ENCODE measurements around the gene VPS16.
"Not testable (repeated sequence)": the region's sequence is repeated elsewhere in the genome, so short reads cannot be mapped to it uniquely, and the experiment has no call there.

VPS16 gene

DNA sequence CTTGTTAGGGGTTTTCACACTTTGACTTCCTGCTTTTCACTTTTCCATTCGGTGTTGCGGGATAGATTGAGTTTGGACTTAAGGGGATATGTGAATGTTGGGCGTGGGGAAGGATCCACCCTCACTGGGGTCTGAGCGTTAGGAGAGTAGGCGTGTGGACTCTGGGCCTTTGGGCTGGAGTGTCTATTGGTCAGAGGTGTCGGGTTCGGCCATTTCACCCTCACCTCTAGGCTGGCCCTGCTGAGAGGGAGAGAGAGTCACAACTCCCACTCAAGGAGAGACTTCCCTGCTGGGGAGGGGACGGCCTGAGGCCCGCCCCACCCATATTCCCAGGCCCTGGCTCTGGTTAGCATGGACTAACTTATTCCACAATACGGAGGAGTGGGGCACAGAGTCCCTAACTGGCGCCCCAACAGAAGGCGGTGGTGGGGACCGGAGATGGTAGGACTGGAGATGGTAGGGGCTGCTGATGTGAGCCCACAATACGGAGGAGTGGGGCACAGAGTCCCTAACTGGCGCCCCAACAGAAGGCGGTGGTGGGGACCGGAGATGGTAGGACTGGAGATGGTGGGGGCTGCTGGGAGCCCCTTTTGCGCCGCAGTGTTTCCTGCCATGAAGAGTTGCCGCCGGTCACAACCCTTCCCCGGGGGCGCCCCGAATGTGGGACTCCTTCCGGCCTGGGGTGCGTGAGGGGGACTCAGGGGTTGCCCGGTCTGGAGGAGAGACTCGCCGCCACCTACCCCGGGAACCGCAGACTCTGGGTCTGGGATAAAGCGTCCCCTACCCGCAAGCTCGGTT is 31.3 kb downstream of the VPS16 start:
- DNase-seq (ENCODE audit: low read depth in 3 of 3), result no peak

GRCh38 chr20:2872459-2873009 is 32.0 kb downstream of the VPS16 start:
- peak; percentile 65 to 67 (median 65) for DNase-seq (ENCODE audit: low read depth in 3 of 3)

GRCh38 chr20:2873010-2873746 is 32.6 kb downstream of the VPS16 start, which contains the start of gene PTPRA:
TSS of gene PTPRA (plus strand) at chr20:2873481. CDS start at chr20:2964278, 90,797 bp downstream.
- peak; percentile 79 to 87 (median 82) for DNase-seq (ENCODE audit: low read depth in 3 of 3)

DNA sequence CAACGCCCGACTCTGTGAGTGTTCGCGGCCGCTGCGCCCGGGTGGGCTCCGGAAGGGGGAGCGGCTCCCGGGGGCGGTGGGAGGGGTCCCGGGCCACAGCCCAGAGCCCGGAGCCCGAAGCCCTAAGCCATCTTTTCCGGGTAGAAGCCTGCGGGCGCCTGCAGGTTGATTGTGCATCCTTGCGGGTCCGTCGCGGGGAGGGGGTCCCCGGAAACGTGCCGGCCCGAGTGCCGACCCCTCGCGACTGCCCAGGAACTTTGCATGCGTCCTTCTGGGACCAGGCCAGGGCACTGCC is 33.1 kb downstream of the VPS16 start:
- DNase-seq (ENCODE audit: low read depth in 3 of 3), result peak in 2 of 3 experiments; percentile 22 to 50

GRCh38 chr20:2874456-2874855 is 33.9 kb downstream of the VPS16 start:
- no peak for DNase-seq (ENCODE audit: low read depth in 3 of 3)

DNA sequence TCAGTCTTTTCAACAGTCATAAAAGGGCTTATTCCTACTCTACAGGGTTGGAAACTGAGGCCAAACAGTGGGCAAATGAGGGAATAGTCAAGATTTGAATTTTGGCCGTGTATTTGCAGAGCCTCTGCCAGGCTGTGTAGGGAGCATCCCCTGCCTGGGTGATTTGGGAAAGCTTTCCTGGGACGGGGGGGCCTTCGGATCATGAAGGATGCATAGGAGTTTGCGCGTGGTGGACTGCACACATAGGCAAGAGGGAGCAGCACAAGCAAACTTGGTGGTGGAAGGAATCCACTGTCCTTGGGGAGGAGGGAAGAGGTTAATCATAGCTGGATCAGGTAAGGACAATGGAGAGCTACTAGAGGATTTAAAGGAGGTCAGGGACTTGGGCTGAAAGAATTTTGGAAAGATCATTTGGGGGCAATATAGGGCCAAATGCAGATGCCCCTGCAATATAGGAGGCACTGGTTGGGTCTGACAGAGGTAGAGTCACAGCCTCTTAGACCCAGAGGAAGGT is 35.2 kb downstream of the VPS16 start:
- DNase-seq (ENCODE audit: low read depth in 3 of 3), result no peak

DNA sequence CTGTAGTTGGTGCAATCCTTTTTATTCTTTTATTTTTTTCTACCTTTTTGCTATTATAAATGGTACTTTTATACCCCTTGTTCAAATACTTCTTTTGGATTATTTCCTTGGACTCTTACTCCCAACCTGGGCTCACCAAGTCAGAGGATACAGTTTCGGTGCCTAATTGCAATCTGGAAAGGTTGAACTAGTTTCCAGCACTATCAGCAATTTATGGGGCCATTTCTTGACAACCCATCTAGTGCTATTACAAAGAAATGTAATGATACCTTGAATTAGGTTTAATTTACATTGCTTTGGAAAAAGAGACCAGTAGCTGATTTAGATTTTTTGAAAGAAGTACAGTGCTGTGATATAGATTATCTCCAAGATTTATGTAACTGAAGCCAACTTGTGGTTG is 38.0 kb downstream of the VPS16 start:
- no peak for DNase-seq (ENCODE audit: low read depth in 3 of 3)

GRCh38 chr20:2879146-2879545 is 38.6 kb downstream of the VPS16 start:
- DNase-seq (ENCODE audit: low read depth in 3 of 3), result no peak

GRCh38 chr20:2880650-2881049 is 40.1 kb downstream of the VPS16 start:
- DNase-seq (ENCODE audit: low read depth in 3 of 3), result no peak

GRCh38 chr20:2883726-2884637 is 43.4 kb downstream of the VPS16 start:
- no peak for DNase-seq (ENCODE audit: low read depth in 3 of 3)

GRCh38 chr20:2887715-2888114 is 47.2 kb downstream of the VPS16 start:
- DNase-seq (ENCODE audit: low read depth in 3 of 3), result no peak

GRCh38 chr20:2888224-2888955 is 47.8 kb downstream of the VPS16 start:
- no peak for DNase-seq (ENCODE audit: low read depth in 3 of 3)

DNA sequence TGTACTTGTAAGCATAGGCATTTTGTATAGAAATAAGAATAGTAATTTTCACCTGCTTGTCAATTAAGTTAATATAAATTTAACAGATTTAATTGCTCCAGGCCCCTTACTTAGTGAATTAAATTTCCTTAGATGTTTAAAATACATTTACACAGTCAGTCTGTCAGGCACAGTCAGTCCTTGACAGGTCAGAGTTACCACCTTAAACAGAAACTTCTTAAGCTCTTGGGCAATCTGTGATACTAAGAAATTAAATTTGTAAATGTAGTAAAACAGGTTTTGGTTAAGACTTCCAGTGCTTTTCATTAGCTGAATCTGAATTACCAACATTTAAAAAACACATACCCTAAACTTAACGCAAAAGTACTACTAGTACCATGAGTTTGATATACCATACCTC is 48.7 kb downstream of the VPS16 start:
- no peak for DNase-seq (ENCODE audit: low read depth in 3 of 3)

- no peak for DNase-seq (ENCODE audit: low read depth in 3 of 3)
Measured at GRCh38 chr20:2889797-2890196, 49.3 kb downstream of the VPS16 start.

DNA sequence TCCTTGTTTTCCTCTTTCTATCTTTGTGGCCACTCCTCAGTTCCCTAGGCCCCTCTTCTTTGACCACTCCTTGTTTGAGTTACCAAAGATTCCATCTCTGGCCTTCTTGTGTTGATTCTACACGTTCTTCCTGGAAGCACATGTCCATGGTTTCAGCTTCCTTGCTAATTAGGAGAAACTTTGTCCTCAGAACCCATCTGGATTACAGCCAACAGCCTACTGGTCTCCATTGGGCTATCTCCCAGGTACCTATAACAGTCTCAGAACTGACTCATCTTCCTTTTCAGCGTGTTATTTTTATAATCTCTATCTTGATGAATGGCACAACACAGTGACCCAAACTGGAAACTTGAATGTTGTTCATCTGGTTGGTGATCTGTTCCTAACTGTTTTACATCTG is 50.2 kb downstream of the VPS16 start:
- no peak for DNase-seq (ENCODE audit: low read depth in 3 of 3)

GRCh38 chr20:2891343-2891742 is 50.8 kb downstream of the VPS16 start:
- no peak for DNase-seq (ENCODE audit: low read depth in 3 of 3)

DNA sequence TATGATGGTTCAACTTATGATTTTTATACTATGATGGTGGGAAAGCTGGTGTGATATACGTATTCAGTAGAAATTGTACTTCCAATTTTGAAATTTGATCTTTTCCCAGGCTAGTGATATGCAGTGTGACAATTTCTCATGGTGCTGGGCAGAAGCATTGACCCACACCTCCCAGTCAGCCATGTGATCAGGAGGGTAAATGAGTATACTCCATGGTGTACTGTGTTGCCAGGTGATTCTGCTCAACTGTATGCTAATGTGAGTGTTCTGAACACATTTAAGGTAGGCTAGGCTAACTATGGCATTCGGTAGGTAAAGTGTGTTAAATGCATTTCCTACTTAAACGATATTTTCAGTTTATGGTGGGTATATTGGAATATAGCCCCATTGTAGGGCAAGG is 51.8 kb downstream of the VPS16 start:
- DNase-seq (ENCODE audit: low read depth in 3 of 3), result no peak

DNA sequence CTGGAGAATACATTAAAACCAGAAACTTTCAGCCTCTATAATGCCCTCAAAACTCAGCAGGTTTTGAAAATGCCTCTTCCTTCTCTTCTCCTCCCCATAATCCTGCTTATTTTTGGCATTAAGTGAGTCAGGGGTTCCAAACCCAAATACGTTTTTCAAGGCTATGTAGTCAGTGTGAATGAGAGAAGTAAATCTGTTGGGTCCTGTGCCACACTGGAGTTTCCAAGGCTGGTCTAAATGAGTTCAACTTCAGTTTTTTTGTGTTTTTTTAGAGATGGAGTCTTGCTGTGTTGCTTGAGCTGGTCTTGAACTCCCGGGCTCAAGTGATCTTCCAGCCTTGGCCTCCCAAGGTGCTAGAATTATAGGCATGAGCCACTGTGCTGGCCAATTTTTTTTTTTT is 53.7 kb downstream of the VPS16 start:
- no peak for DNase-seq (ENCODE audit: low read depth in 3 of 3)

- not testable (repeated sequence) for DNase-seq (ENCODE audit: low read depth in 3 of 3)
Measured at GRCh38 chr20:2895154-2895553, 54.6 kb downstream of the VPS16 start.

DNA sequence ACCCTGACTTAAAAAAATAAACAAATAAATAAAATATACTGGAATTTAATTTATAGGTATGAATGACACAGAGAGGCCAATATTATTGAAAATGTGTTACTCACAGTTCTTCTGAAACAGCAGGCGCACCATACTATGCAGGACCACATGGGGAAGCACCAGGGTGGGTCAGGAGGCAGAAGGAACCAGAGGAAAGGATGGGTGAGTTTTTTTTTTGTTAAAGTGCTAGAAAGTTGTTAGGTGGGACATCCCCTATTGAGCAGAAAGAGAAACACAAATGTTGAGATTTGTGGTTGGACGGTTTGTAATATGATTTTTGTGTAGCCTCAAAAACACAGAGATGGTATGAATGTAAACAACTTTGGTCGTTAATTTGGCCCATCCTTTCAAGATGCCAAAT is 58.7 kb downstream of the VPS16 start:
- no peak for DNase-seq (ENCODE audit: low read depth in 3 of 3)
